ENCODE measurements around the gene MVD. TPM values are rescaled to one million over a fixed set of nuclear protein-coding genes. Genes with fewer than 3 reads are reported as not detected.

The MVD gene
- total and polyA plus RNA-seq, 2 of the 13 experiments (the other 11 are each of a cell fraction or from before 2014, with no cell fraction given): 28.1 to 187 TPM

GRCh38 chr16:88649924-88650748 is 12.8 kb downstream of the MVD start (continued):
- no peak; the same call in 1 of the 2 replicates for TF ChIP-seq ISL2 (CRISPR knock-in tag; IDR thresholded peaks at IDR 0.05)
- TF ChIP-seq ZNF234 (CRISPR knock-in tag; conservative IDR thresholded peaks at IDR 0.05): 0 out of 2 replicates have a peak, but pooled peaks have one; percentile 8
- peak; percentile 67 for TF ChIP-seq ZSCAN25 (CRISPR knock-in tag; IDR thresholded peaks at IDR 0.05)
- TF ChIP-seq, protein P1, sequence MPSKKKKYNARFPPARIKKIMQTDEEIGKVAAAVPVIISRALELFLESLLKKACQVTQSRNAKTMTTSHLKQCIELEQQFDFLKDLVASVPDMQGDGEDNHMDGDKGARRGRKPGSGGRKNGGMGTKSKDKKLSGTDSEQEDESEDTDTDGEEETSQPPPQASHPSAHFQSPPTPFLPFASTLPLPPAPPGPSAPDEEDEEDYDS (CRISPR knock-in tag; IDR thresholded peaks at IDR 0.05): peak; percentile 57; the same call in 1 of the 2 replicates
- TF ChIP-seq CCDC6 (CRISPR knock-in tag; IDR thresholded peaks at IDR 0.05): peak; percentile 53; the same call in 1 of the 2 replicates
- no peak for TF ChIP-seq CBX1 (IDR thresholded peaks at IDR 0.05; ENCODE audit: low read depth)
- TF ChIP-seq TFE3 (CRISPR knock-in tag; IDR thresholded peaks at IDR 0.05): 0 out of 2 replicates have a peak, but pooled peaks have one; percentile 13
- 0 out of 2 replicates have a peak, but pooled peaks have one; percentile 15 for TF ChIP-seq SIN3A (IDR thresholded peaks at IDR 0.05; ENCODE audit: borderline replicate concordance, low read depth, low read length)
- peak; percentile 73; the same call in 1 of the 2 replicates for TF ChIP-seq ZNF230 (CRISPR knock-in tag; IDR thresholded peaks at IDR 0.05)
- TF ChIP-seq XRCC5 (optimal IDR thresholded peaks at IDR 0.05; ENCODE audit: low read length): peak; percentile 23
- no peak for TF ChIP-seq ZNF256 (CRISPR knock-in tag; conservative IDR thresholded peaks at IDR 0.05)
- TF ChIP-seq HOXA7 (CRISPR knock-in tag; IDR thresholded peaks at IDR 0.05): 0 out of 2 replicates have a peak, but pooled peaks have one; percentile 15
- TF ChIP-seq ZNF652 (CRISPR knock-in tag; IDR thresholded peaks at IDR 0.05; ENCODE audit: borderline replicate concordance, low read depth): no peak
- no peak for TF ChIP-seq CBX5 (CRISPR knock-in tag; IDR thresholded peaks at IDR 0.05; ENCODE audit: borderline replicate concordance)
- TF ChIP-seq, protein P2, sequence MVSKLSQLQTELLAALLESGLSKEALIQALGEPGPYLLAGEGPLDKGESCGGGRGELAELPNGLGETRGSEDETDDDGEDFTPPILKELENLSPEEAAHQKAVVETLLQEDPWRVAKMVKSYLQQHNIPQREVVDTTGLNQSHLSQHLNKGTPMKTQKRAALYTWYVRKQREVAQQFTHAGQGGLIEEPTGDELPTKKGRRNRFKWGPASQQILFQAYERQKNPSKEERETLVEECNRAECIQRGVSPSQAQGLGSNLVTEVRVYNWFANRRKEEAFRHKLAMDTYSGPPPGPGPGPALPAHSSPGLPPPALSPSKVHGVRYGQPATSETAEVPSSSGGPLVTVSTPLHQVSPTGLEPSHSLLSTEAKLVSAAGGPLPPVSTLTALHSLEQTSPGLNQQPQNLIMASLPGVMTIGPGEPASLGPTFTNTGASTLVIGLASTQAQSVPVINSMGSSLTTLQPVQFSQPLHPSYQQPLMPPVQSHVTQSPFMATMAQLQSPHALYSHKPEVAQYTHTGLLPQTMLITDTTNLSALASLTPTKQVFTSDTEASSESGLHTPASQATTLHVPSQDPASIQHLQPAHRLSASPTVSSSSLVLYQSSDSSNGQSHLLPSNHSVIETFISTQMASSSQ (IDR thresholded peaks at IDR 0.05; ENCODE audit: low read depth): no peak
- TF ChIP-seq, protein P2 (CRISPR knock-in tag; IDR thresholded peaks at IDR 0.05; ENCODE audit: borderline replicate concordance): peak; percentile 32; the same call in 1 of the 2 replicates
- TF ChIP-seq ZC3H4 (CRISPR knock-in tag; IDR thresholded peaks at IDR 0.05; ENCODE audit: borderline replicate concordance): no peak
- TF ChIP-seq CHCHD3 (CRISPR knock-in tag; IDR thresholded peaks at IDR 0.05): 0 out of 2 replicates have a peak, but pooled peaks have one; percentile 14
- peak; percentile 33 for TF ChIP-seq ZNF687 (CRISPR knock-in tag; IDR thresholded peaks at IDR 0.05)

All from HepG2 (cell line).